Measurements from ENCODE around the gene MAP3K20. TPM values are rescaled to one million over a fixed set of nuclear protein-coding genes. Genes with fewer than 3 reads are reported as not detected.
"Not testable (repeated sequence)": the region's sequence is repeated elsewhere in the genome, so short reads cannot be mapped to it uniquely, and the experiment has no call there.

MAP3K20 gene
- total RNA-seq, 2 experiments from 2014 or later = 11.4 to 16.1 TPM

DNA sequence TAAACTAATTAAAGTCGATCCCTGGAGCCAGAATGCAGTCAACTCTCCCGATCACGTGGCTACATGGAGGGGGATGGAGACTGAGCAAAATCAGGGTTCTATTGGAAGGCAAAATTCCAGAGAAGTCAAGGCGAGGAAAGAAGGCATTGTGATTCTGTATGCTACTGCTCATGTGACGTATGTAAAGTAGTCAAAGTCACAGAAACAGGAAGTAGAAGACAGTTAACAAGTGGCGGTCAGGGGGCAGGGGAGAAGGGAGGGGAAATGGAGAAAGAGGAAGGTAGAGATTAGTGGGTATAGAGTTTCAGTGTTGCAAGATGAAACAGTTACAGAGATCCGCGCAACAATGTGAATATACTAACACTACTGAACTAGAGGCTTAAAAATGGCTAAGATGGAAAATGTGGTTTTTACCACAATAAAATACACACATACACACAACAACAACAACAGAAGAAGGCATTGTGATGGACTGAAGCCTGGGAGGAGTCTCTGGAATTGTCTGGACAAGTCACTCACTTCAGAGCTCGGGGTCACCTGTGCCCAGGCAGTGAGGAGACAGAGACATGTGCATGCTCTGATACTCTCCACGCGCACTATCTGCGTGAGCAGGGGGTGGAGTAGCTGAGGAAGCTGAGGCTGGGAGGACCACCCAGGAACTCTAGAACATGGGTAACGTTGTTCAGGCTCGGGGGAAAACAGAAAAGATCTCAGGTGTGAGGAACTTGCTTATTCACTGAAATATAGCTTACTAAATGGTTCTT, 189.1 kb downstream of the MAP3K20 start:
- Mint-ChIP-seq H3K27ac (peak overlapping the region; percentile 66), H3K4me3 (peak overlapping the region; percentile 34), H3K9me3 (ENCODE audit: low read depth) (peaks cover 2% of the 10 kb centered on the region), H3K27me3 (peaks cover 9% of the 10 kb centered on the region), H3K4me1 (peaks cover 16% of the 10 kb centered on the region), H3K36me3 (peaks cover 28% of the 10 kb centered on the region)
- ATAC-seq = peak; percentile 79
- CTCF ChIA-PET = interaction anchor here (0.9 kb wide), 1 partner anchor 16 kb away, joined by 3 read pairs; no protein-coding TSS in a partner anchor
- peak; percentile 66 for DNase-seq

GRCh38 chr2:173271135-173271534, 195.5 kb downstream of the MAP3K20 start:
- H3K4me1 Mint-ChIP-seq = no peaks in the 10 kb centered on the region
- H3K9me3 Mint-ChIP-seq (ENCODE audit: low read depth) = peaks cover 5% of the 10 kb centered on the region
- CTCF ChIA-PET = interaction anchor here (0.5 to 1.5 kb wide), 2 partner anchors 12 to 17 kb away, joined by 3 read pairs; no protein-coding TSS in a partner anchor
- no peak for ATAC-seq
- peaks cover 20% of the 10 kb centered on the region for H3K27me3 Mint-ChIP-seq
- no peak overlapping the region for H3K27ac Mint-ChIP-seq
- peaks cover 10% of the 10 kb centered on the region for H3K36me3 Mint-ChIP-seq
- no peak overlapping the region for H3K4me3 Mint-ChIP-seq
- no peak for DNase-seq

- Mint-ChIP-seq H3K9me3 (ENCODE audit: low read depth) (peaks cover 5% of the 10 kb centered on the region), H3K27me3 (peaks cover 20% of the 10 kb centered on the region), H3K36me3 (peaks cover 5% of the 10 kb centered on the region), H3K4me3 (no peak overlapping the region), H3K27ac (no peak overlapping the region), H3K4me1 (no peaks in the 10 kb centered on the region)
- ATAC-seq = no peak
- CTCF ChIA-PET = interaction anchor here (1.5 kb wide), 1 partner anchor 12 kb away, joined by 3 read pairs; no protein-coding TSS in a partner anchor
- DNase-seq = no peak
These were observed 196.2 kb downstream of the MAP3K20 start for GRCh38 chr2:173271825-173272224.

GRCh38 chr2:173272849-173273248, 197.2 kb downstream of the MAP3K20 start:
- Mint-ChIP-seq H3K9me3 (ENCODE audit: low read depth) (peaks cover 5% of the 10 kb centered on the region), H3K27ac (no peak overlapping the region), H3K27me3 (peaks cover 29% of the 10 kb centered on the region), H3K4me1 (no peaks in the 10 kb centered on the region), H3K36me3 (peaks cover 1% of the 10 kb centered on the region), H3K4me3 (no peak overlapping the region)
- no peak for DNase-seq
- CTCF ChIA-PET = no interaction called here
- ATAC-seq = no peak

- CTCF ChIA-PET = no interaction called here
These were observed 203.3 kb downstream of the MAP3K20 start for GRCh38 chr2:173278794-173279526.

DNA sequence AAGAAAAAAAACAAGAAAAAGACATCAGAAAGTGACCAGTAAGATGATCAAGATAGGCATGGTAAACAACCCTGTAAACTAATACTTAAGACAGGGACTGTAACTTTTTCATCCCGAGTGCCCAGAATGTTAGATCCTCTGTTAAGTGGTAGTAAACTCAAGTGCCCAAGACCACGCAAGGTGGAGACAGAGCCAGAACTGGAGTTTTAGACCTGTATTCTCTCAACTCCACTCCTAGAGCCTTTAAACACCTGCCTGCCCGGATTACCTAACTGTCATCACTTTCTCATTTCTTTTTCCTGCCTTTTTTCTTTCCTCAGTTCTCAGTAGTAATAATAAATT, 203.9 kb downstream of the MAP3K20 start:
- DNase-seq (no peak), ATAC-seq (no peak)
- no peak overlapping the region for H3K27ac Mint-ChIP-seq
- peaks cover 19% of the 10 kb centered on the region for H3K27me3 Mint-ChIP-seq
- H3K9me3 Mint-ChIP-seq (ENCODE audit: low read depth) = peaks cover 4% of the 10 kb centered on the region
- H3K36me3 Mint-ChIP-seq = no peaks in the 10 kb centered on the region
- CTCF ChIA-PET = no interaction called here
- H3K4me1 Mint-ChIP-seq = peaks cover 13% of the 10 kb centered on the region
- H3K4me3 Mint-ChIP-seq = no peak overlapping the region

More at GRCh38 chr2:173278794-173279526, 203.3 kb downstream of the MAP3K20 start:
- no peak overlapping the region for H3K4me3 Mint-ChIP-seq
- peaks cover 21% of the 10 kb centered on the region for H3K27me3 Mint-ChIP-seq
- H3K4me1 Mint-ChIP-seq = peaks cover 13% of the 10 kb centered on the region
- no peak for ATAC-seq
- no peak for DNase-seq
- H3K27ac Mint-ChIP-seq = no peak overlapping the region
- no peaks in the 10 kb centered on the region for H3K36me3 Mint-ChIP-seq
- peaks cover 4% of the 10 kb centered on the region for H3K9me3 Mint-ChIP-seq (ENCODE audit: low read depth)

GRCh38 chr2:173280853-173281252, 205.2 kb downstream of the MAP3K20 start:
- DNase-seq = no peak
- Mint-ChIP-seq H3K4me3 (no peak overlapping the region), H3K27ac (no peak overlapping the region), H3K9me3 (ENCODE audit: low read depth) (no peaks in the 10 kb centered on the region), H3K36me3 (no peaks in the 10 kb centered on the region), H3K4me1 (peaks cover 13% of the 10 kb centered on the region), H3K27me3 (peaks cover 13% of the 10 kb centered on the region)
- ATAC-seq = no peak
- CTCF ChIA-PET = interaction anchor here (1.5 kb wide), 1 partner anchor 16 kb away, joined by 3 read pairs; no protein-coding TSS in a partner anchor

GRCh38 chr2:173281898-173282297, 206.3 kb downstream of the MAP3K20 start:
- not testable (repeated sequence) for ATAC-seq; H3K27ac Mint-ChIP-seq; H3K9me3 Mint-ChIP-seq (ENCODE audit: low read depth); DNase-seq; H3K4me3 Mint-ChIP-seq; H3K36me3 Mint-ChIP-seq
- CTCF ChIA-PET = interaction anchor here (1.7 kb wide), 1 partner anchor 1060 kb away, joined by 3 read pairs; no protein-coding TSS in a partner anchor
- peaks cover 13% of the 10 kb centered on the region for H3K27me3 Mint-ChIP-seq
- H3K4me1 Mint-ChIP-seq = peaks cover 21% of the 10 kb centered on the region

- no peak for ATAC-seq
- H3K27me3 Mint-ChIP-seq = peaks cover 5% of the 10 kb centered on the region
- DNase-seq = no peak
- peaks cover 21% of the 10 kb centered on the region for H3K4me1 Mint-ChIP-seq
- H3K4me3 Mint-ChIP-seq = no peak overlapping the region
- no peaks in the 10 kb centered on the region for H3K9me3 Mint-ChIP-seq (ENCODE audit: low read depth)
- no peak overlapping the region for H3K27ac Mint-ChIP-seq
- no peaks in the 10 kb centered on the region for H3K36me3 Mint-ChIP-seq
- CTCF ChIA-PET = interaction anchor here (1.1 to 1.7 kb wide), 2 partner anchors 12 to 1059 kb away, joined by 3 read pairs; no protein-coding TSS in a partner anchor
These were observed 207.3 kb downstream of the MAP3K20 start for GRCh38 chr2:173282795-173283545.

GRCh38 chr2:173286153-173286809, 210.6 kb downstream of the MAP3K20 start:
- no peak overlapping the region for H3K27ac Mint-ChIP-seq
- no peaks in the 10 kb centered on the region for H3K36me3 Mint-ChIP-seq
- H3K27me3 Mint-ChIP-seq = no peaks in the 10 kb centered on the region
- no peak overlapping the region for H3K4me3 Mint-ChIP-seq
- no peak for DNase-seq
- H3K9me3 Mint-ChIP-seq (ENCODE audit: low read depth) = no peaks in the 10 kb centered on the region
- CTCF ChIA-PET = interaction anchor here (0.8 kb wide), 1 partner anchor 37 kb away, joined by 3 read pairs; no protein-coding TSS in a partner anchor
- peaks cover 13% of the 10 kb centered on the region for H3K4me1 Mint-ChIP-seq
- peak; percentile 36 for ATAC-seq

DNA sequence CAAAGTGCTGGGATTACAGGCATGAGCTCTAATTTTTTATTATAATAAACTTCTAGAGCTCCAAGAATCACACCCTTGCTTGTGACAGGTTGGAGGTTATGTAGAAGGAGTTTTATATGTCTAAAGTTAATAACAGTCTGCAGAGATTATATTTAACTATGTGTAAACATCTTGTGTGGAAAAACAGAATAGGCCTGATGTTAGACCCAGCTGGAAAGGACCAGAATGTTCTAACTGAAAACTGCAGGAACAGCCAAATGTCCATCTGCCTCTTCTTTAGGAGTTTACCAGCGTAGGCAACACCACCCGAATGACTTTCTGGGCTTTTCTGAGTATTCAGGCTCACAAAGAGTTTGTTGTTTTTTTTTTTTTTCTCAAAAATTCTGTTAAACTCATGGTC, 211.9 kb downstream of the MAP3K20 start:
- H3K4me1 Mint-ChIP-seq = peaks cover 13% of the 10 kb centered on the region
- H3K36me3 Mint-ChIP-seq = no peaks in the 10 kb centered on the region
- DNase-seq (no peak), ATAC-seq (no peak)
- H3K27me3 Mint-ChIP-seq = no peaks in the 10 kb centered on the region
- no peaks in the 10 kb centered on the region for H3K9me3 Mint-ChIP-seq (ENCODE audit: low read depth)
- H3K27ac Mint-ChIP-seq = no peak overlapping the region
- no peak overlapping the region for H3K4me3 Mint-ChIP-seq
- CTCF ChIA-PET = interaction anchor here (0.7 kb wide), 1 partner anchor 221 kb away, joined by 3 read pairs; no protein-coding TSS in a partner anchor

GRCh38 chr2:173288561-173288960, 212.9 kb downstream of the MAP3K20 start:
- Mint-ChIP-seq H3K4me1 (peaks cover 13% of the 10 kb centered on the region), H3K27me3 (peaks cover 3% of the 10 kb centered on the region), H3K27ac (no peak overlapping the region), H3K4me3 (no peak overlapping the region), H3K36me3 (no peaks in the 10 kb centered on the region), H3K9me3 (ENCODE audit: low read depth) (no peaks in the 10 kb centered on the region)
- DNase-seq (no peak), ATAC-seq (no peak)
- CTCF ChIA-PET = interaction anchor here (0.7 kb wide), 3 partner anchors 18 to 349 kb away, joined by 3 read pairs; no protein-coding TSS in a partner anchor
